CD4-positive, alpha-beta T cell (primary cell): ENCODE measurements around the gene ELAC1. TPM values are rescaled to one million over a fixed set of nuclear protein-coding genes. Genes with fewer than 3 reads are reported as not detected.
A peak's percentile ranks its signal among the peaks of the same experiment; 100 is the strongest.
"Not testable (repeated sequence)": the region's sequence is repeated elsewhere in the genome, so short reads cannot be mapped to it uniquely, and the experiment has no call there.

Experiments used
- ATAC-seq: fragments of 200-7000 bp; cut with Tn5 transposase; one replicate; pipeline ENCODE4 v1.10.0; 2022; ENCODE audit warnings: mild to moderate bottlenecking; ENCODE audit not compliant: poor library complexity
- CTCF ChIA-PET: fragments of 350-600 bp; sonication (Branson Sonifier 250); formaldehyde crosslinking; loops from one replicate; lab custom pipeline; 2021; ENCODE audit warnings: antibody characterized with exemption, inconsistent platforms; lab: Charles Lee
- POLR2A ChIA-PET: fragments of 350-600 bp; sonication (Branson Sonifier 250); formaldehyde crosslinking; loops from one replicate; lab custom pipeline; 2021; ENCODE audit warnings: antibody characterized with exemption, inconsistent platforms; lab: Charles Lee
- DNase-seq, 14 experiments: peaks; one replicate each; pipeline ENCODE4 v3.0.0-alpha.2; 2013 to 2020; ENCODE audit warnings: mixed read lengths in 2 of 14
- H3K27ac ChIP-seq, 2 donors: one replicate each; pipeline versions ENCODE4 v1.5.1 to v1.7.0; 2013; ENCODE audit warnings: low read length in 2 of 2, low read depth in 1 of 2, mild to moderate bottlenecking in 1 of 2
- H3K27me3 ChIP-seq, 2 experiments: 1 replicate in 1 of 2; 2 replicates in 1 of 2; pipeline versions ENCODE4 v1.6.1 to v1.7.0; 2013; ENCODE audit warnings: low read length in 2 of 2, control low read depth in 1 of 2, mild to moderate bottlenecking in 1 of 2, moderate library complexity in 1 of 2; ENCODE audit not compliant: insufficient read depth in 2 of 2, control insufficient read depth in 1 of 2
- H3K36me3 ChIP-seq: one replicate; pipeline ENCODE4 v1.6.1; 2013; ENCODE audit warnings: low read length, control low read depth; ENCODE audit not compliant: insufficient read depth
- H3K4me1 ChIP-seq: one replicate; pipeline ENCODE4 v1.6.1; 2013; ENCODE audit warnings: low read length, control low read depth; ENCODE audit not compliant: insufficient read depth
- H3K4me3 ChIP-seq: one replicate; pipeline ENCODE4 v1.5.1; 2013; ENCODE audit warnings: mild to moderate bottlenecking, low read length, moderate library complexity
- H3K9me3 ChIP-seq, 2 experiments: 1 replicate in 1 of 2; 2 replicates in 1 of 2; pipeline versions ENCODE4 v1.6.1 to v1.7.0; 2013; ENCODE audit warnings: low read length in 2 of 2, mild to moderate bottlenecking in 2 of 2, control low read depth in 1 of 2, moderate library complexity in 1 of 2; ENCODE audit not compliant: control insufficient read depth in 1 of 2, insufficient read depth in 1 of 2
- H3K27ac Mint-ChIP-seq: one replicate; pipeline ENCODE4 v1.8.0; 2020; ENCODE audit warnings: mixed read lengths
- H3K27me3 Mint-ChIP-seq: one replicate; pipeline ENCODE4 v1.8.0; 2021; ENCODE audit warnings: mixed read lengths
- H3K36me3 Mint-ChIP-seq: one replicate; pipeline ENCODE4 v1.8.0; 2021; ENCODE audit warnings: low read depth, mixed read lengths
- H3K4me1 Mint-ChIP-seq: one replicate; pipeline ENCODE4 v1.8.0; 2021; ENCODE audit warnings: low read depth, mixed read lengths
- H3K4me3 Mint-ChIP-seq: one replicate; pipeline ENCODE4 v1.8.0; 2020; ENCODE audit warnings: mild to moderate bottlenecking, mixed read lengths
- H3K9me3 Mint-ChIP-seq: one replicate; pipeline ENCODE4 v1.8.0; 2020; ENCODE audit warnings: mixed read lengths
- intact Hi-C, 2 experiments: fragments of 100-400 bp; cut with DNase I in 1 of 2; cut with micrococcal nuclease in 1 of 2; formaldehyde crosslinking; loops; one replicate each; pipeline versions ENCODE4 v1.15.1 to v1.9.0; 2023 to 2025; cut with DNase I, micrococcal nuclease
- total RNA-seq, 174 experiments: library from RNA in 2 of 174; stranded (reverse) in 2 of 174; gene quantifications; one replicate each; pipeline ENCODE4 v1.2.3 and lab custom pipeline; 2021 to 2026
- TF ChIP-seq, protein P1 (sequence below): fragments of 200-600 bp; IDR thresholded peaks from one replicate; pipeline ENCODE4 v1.8.0; 2022; ENCODE audit warnings: antibody characterized with exemption, mild to moderate bottlenecking

Gene ELAC1
- total RNA-seq, 2 experiments from 2014 or later = 3.0 to 4.6 TPM

- no peak overlapping the region for H3K27ac Mint-ChIP-seq
- H3K9me3 Mint-ChIP-seq = peaks cover 9% of the 10 kb centered on the region
- H3K9me3 ChIP-seq = peaks cover 26 to 29% of the 10 kb centered on the region in 2 experiments
- no peaks in the 10 kb centered on the region for H3K4me1 ChIP-seq
- no peak overlapping the region for H3K4me3 Mint-ChIP-seq
- H3K36me3 ChIP-seq = no peaks in the 10 kb centered on the region
- no peaks in the 10 kb centered on the region for H3K27me3 Mint-ChIP-seq
- ATAC-seq = no peak
- ChIA-PET CTCF (no interaction called here), POLR2A (no interaction called here)
- peaks cover 15% of the 10 kb centered on the region for H3K36me3 Mint-ChIP-seq
- H3K4me1 Mint-ChIP-seq = no peaks in the 10 kb centered on the region
- H3K27ac ChIP-seq = no peak overlapping the region
- TF ChIP-seq, protein P1, sequence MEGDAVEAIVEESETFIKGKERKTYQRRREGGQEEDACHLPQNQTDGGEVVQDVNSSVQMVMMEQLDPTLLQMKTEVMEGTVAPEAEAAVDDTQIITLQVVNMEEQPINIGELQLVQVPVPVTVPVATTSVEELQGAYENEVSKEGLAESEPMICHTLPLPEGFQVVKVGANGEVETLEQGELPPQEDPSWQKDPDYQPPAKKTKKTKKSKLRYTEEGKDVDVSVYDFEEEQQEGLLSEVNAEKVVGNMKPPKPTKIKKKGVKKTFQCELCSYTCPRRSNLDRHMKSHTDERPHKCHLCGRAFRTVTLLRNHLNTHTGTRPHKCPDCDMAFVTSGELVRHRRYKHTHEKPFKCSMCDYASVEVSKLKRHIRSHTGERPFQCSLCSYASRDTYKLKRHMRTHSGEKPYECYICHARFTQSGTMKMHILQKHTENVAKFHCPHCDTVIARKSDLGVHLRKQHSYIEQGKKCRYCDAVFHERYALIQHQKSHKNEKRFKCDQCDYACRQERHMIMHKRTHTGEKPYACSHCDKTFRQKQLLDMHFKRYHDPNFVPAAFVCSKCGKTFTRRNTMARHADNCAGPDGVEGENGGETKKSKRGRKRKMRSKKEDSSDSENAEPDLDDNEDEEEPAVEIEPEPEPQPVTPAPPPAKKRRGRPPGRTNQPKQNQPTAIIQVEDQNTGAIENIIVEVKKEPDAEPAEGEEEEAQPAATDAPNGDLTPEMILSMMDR = no peak
- DNase-seq = no peak
- intact Hi-C loops = no loop called here
- no peaks in the 10 kb centered on the region for H3K27me3 ChIP-seq
- no peak overlapping the region for H3K4me3 ChIP-seq
Observed at GRCh38 chr18:50961974-50962373, 5.9 kb upstream of the ELAC1 start.

DNA sequence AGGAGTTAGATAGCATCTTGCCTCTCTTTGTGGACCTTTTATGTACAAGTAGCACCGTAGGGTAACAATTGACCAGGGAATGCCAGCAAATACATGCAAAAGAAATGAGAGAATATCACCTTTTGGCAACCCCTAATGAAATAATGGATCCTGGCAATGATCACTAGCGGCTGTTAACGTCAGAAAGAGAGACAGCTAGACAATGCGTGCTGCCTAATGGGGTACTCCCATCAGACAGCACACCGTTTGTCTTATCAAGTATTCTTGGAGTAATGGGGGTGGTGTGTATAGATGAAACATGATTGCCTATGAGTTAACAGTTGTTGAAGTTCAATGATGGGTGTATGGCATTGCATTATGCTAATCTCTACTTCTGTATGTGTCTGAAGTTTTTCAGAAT is 1.6 kb downstream of the ELAC1 start:
- intact Hi-C loops = loop anchor here (2.0 to 5.0 kb wide), 3 partner anchors 83 to 228 kb away; partner anchors contain the start of genes ME2 (in 1 of the 2) and MEX3C (in 1 of the 2)
- Histone ChIP-seq H3K9me3 (no peaks in the 10 kb centered on the region), H3K27me3 (no peaks in the 10 kb centered on the region), H3K27ac (no peak overlapping the region), H3K36me3 (peaks cover under 1% of the 10 kb centered on the region), H3K4me1 (peaks cover 9% of the 10 kb centered on the region), H3K4me3 (no peak overlapping the region)
- ChIA-PET CTCF (no interaction called here), POLR2A (no interaction called here)
- DNase-seq (no peak), ATAC-seq (no peak)
- H3K4me1 Mint-ChIP-seq = peaks cover 41% of the 10 kb centered on the region
- no peaks in the 10 kb centered on the region for H3K9me3 Mint-ChIP-seq
- H3K27ac Mint-ChIP-seq = peak overlapping the region; percentile 83
- TF ChIP-seq, protein P1 = no peak
- H3K27me3 Mint-ChIP-seq = no peaks in the 10 kb centered on the region
- peak overlapping the region; percentile 93 for H3K4me3 Mint-ChIP-seq
- peaks cover 9% of the 10 kb centered on the region for H3K36me3 Mint-ChIP-seq

DNA sequence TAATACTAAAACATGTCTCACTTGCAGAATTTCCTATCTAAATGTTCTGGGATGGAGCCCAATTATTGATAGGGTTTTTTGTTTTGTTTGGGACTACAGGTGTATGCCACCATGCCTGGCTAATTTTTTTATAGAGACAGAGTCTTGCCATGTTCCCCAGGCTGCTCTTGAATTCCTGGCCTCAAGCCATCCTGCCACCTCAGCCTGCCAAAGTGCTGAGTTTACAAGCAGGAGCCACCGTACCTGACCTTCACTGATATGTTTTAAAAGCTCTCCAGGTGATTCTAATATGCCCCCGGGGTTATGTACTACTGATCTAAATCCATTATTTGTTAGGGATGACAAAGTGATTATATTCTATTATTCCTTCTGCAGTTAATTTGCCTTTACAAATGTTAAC is 2.2 kb downstream of the ELAC1 start:
- Mint-ChIP-seq H3K9me3 (no peaks in the 10 kb centered on the region), H3K27me3 (no peaks in the 10 kb centered on the region)
- no peak overlapping the region for H3K27ac ChIP-seq

DNA sequence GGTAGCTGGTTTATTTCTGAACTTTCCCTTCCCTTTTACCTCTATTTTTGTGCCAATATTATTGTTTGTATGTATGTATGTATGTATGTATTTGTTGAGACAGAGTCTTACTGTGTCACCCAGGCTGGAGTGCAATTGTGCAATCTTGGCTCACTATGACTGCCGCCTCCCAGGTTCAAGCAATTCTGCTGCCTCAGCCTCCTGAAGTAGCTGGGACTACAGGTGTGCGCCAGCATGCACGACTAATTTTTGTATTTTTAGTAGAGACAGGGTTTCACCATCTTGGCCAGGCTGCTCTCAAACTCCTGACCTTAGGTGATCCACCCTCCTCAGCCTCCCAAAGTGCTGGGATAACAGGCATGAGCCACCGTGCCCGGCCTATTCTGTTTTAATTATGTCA is 4.6 kb downstream of the ELAC1 start:
- POLR2A ChIA-PET = interaction anchor here (2.8 kb wide), 1 partner anchor 58 kb away, joined by 9 read pairs; the partner anchor contains the start of gene SMAD4

More for the DNA sequence above, 2.2 kb downstream of the ELAC1 start:
- DNase-seq (no peak), ATAC-seq (no peak)
- TF ChIP-seq, protein P1 = no peak
- ChIA-PET POLR2A (interaction anchor here (1.1 to 2.8 kb wide), 3 partner anchors 60 to 184 kb away, joined by 3 to 9 read pairs (median 5); partner anchors contain the start of genes ME2 and SMAD4), CTCF (no interaction called here)
- Histone ChIP-seq H3K4me3 (no peak overlapping the region), H3K9me3 (no peaks in the 10 kb centered on the region), H3K4me1 (peaks cover 9% of the 10 kb centered on the region), H3K36me3 (peaks cover 6% of the 10 kb centered on the region), H3K27me3 (no peaks in the 10 kb centered on the region)
- intact Hi-C loops = no loop called here
- peak overlapping the region; percentile 83 for H3K27ac Mint-ChIP-seq
- peaks cover 41% of the 10 kb centered on the region for H3K4me1 Mint-ChIP-seq
- H3K4me3 Mint-ChIP-seq = peak overlapping the region; percentile 34
- H3K36me3 Mint-ChIP-seq = peaks cover 15% of the 10 kb centered on the region

More for the DNA sequence above, 4.6 kb downstream of the ELAC1 start:
- H3K27ac ChIP-seq, H3K9me3 Mint-ChIP-seq, H3K4me3 ChIP-seq, DNase-seq, H3K4me1 ChIP-seq, H3K27ac Mint-ChIP-seq, ATAC-seq, H3K9me3 ChIP-seq, H3K27me3 Mint-ChIP-seq, H3K27me3 ChIP-seq, CTCF ChIA-PET, H3K4me3 Mint-ChIP-seq, intact Hi-C loops: not testable (repeated sequence)
- peaks cover 28% of the 10 kb centered on the region for H3K36me3 ChIP-seq
- H3K4me1 Mint-ChIP-seq = peaks cover 40% of the 10 kb centered on the region
- H3K36me3 Mint-ChIP-seq = peaks cover 38% of the 10 kb centered on the region
